PC-9 (cell line): Measurements from ENCODE around the gene SPRY4. TPM values are rescaled to one million over a fixed set of nuclear protein-coding genes. Genes with fewer than 3 reads are reported as not detected.

ENCODE experiments used
- BruUV-seq: library from RNA; stranded (reverse); fragments of 400-500 nt; replicated peaks from 2 replicates; lab custom pipeline; 2021; lab: Mats Ljungman, UMichigan
- CTCF ChIA-PET: fragments of 300-600 bp; sonication (Branson Sonifier 250); formaldehyde crosslinking; loops from one replicate; lab custom pipeline; 2022; ENCODE audit warnings: antibody characterized with exemption; lab: Charles Lee
- POLR2A ChIA-PET: fragments of 300-600 bp; sonication (Branson Sonifier 250); formaldehyde crosslinking; loops from one replicate; lab custom pipeline; 2022; ENCODE audit warnings: antibody characterized with exemption; ENCODE audit not compliant: unreplicated experiment; lab: Charles Lee
- DNase-seq, 2 experiments: peaks; one replicate each; pipeline versions ENCODE4 v3.0.0 to v3.0.0-alpha.2; 2015 to 2022; ENCODE audit warnings: mixed read lengths in 1 of 2
- H2AFZ ChIP-seq: fragments of 200-600 bp; sonication (generic); 2 replicates; pipeline ENCODE4 v1.8.1; 2017; ENCODE audit warnings: antibody characterized with exemption
- H3F3A ChIP-seq: fragments of 200-600 bp; sonication (generic); 2 replicates; pipeline ENCODE4 v1.8.1; 2017; ENCODE audit warnings: antibody characterized with exemption, mild to moderate bottlenecking, low read depth; ENCODE audit not compliant: insufficient read depth
- H3K27ac ChIP-seq: fragments of 200-600 bp; sonication (generic); 2 replicates; pipeline ENCODE4 v1.6.1; 2016; ENCODE audit warnings: mixed run types
- H3K27me3 ChIP-seq: fragments of 200-600 bp; sonication (generic); 2 replicates; pipeline ENCODE4 v1.6.1; 2016; ENCODE audit warnings: low read depth, mixed run types; ENCODE audit not compliant: insufficient read depth
- H3K36me3 ChIP-seq: fragments of 200-600 bp; sonication (generic); 2 replicates; pipeline ENCODE4 v1.6.1; 2016; ENCODE audit warnings: low read depth, mixed run types
- H3K4me1 ChIP-seq: fragments of 200-600 bp; sonication (generic); replicated peaks from 2 replicates; pipeline ENCODE4 v1.6.1; 2016; ENCODE audit warnings: mixed run types; ENCODE audit not compliant: insufficient read depth
- H3K4me2 ChIP-seq: fragments of 200-600 bp; sonication (generic); 2 replicates; pipeline ENCODE4 v1.6.1; 2017; ENCODE audit warnings: mixed run types
- H3K4me3 ChIP-seq: fragments of 200-600 bp; sonication (generic); 2 replicates; pipeline ENCODE4 v1.6.1; 2016; ENCODE audit warnings: mixed run types
- H3K79me2 ChIP-seq: fragments of 200-600 bp; sonication (generic); 2 replicates; pipeline ENCODE4 v1.6.1; 2017; ENCODE audit warnings: low read depth, mixed run types
- H3K9me2 ChIP-seq: fragments of 200-600 bp; sonication (generic); 2 replicates; pipeline ENCODE4 v1.8.1; 2017; ENCODE audit warnings: mild to moderate bottlenecking; ENCODE audit not compliant: insufficient read depth
- H3K9me3 ChIP-seq: fragments of 200-600 bp; sonication (generic); 2 replicates; pipeline ENCODE4 v1.8.1; 2016; ENCODE audit warnings: low read depth; ENCODE audit not compliant: insufficient read depth
- H4K20me1 ChIP-seq: fragments of 200-600 bp; sonication (generic); 2 replicates; pipeline ENCODE4 v1.8.1; 2017; ENCODE audit not compliant: insufficient read depth
- EZH2 ChIP-seq: fragments of 200-600 bp; sonication (generic); IDR thresholded peaks from 2 replicates; pipeline ENCODE4 v1.8.0; 2017; ENCODE audit warnings: antibody characterized with exemption, low read depth
- intact Hi-C: fragments of 100-400 bp; cut with micrococcal nuclease; formaldehyde crosslinking; loops from one replicate; pipeline ENCODE4 v1.10.0; 2022; ENCODE audit not compliant: unreplicated experiment
- total RNA-seq: library from RNA; stranded (reverse); gene quantifications from 2 replicates; pipeline ENCODE4 v1.2.3, GENCODE V29; 2021
- TF ChIP-seq, protein P1 (sequence below): fragments of 200-600 bp; sonication (generic); conservative IDR thresholded peaks from 2 replicates; pipeline ENCODE4 v1.6.1; 2017; ENCODE audit warnings: mixed run types, antibody characterized with exemption, mild to moderate bottlenecking, moderate library complexity

The SPRY4 gene
- total RNA-seq, 1 experiment from 2014 or later = 11.0 TPM

DNA sequence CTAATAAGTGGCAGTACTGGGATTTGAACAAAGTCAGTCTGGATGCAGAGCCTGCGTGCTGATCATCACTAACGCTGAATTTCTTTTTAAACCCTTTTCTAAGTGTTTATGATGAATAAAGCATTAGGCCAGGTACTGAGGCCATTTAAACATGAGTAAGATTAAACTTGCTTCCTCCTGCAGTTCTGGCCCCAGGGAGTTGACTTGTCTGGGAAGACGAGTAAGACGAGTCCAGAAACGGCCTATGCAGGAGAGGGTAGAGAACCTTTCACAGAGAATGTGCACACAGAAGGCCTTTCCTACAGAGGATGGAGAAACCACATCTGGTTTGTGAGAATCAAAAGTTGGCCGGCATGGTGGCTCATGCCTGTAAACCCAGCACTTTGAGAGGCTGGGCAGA lies 42.9 kb downstream of the SPRY4 start:
- no peak for TF ChIP-seq EZH2
- TF ChIP-seq, protein P1, sequence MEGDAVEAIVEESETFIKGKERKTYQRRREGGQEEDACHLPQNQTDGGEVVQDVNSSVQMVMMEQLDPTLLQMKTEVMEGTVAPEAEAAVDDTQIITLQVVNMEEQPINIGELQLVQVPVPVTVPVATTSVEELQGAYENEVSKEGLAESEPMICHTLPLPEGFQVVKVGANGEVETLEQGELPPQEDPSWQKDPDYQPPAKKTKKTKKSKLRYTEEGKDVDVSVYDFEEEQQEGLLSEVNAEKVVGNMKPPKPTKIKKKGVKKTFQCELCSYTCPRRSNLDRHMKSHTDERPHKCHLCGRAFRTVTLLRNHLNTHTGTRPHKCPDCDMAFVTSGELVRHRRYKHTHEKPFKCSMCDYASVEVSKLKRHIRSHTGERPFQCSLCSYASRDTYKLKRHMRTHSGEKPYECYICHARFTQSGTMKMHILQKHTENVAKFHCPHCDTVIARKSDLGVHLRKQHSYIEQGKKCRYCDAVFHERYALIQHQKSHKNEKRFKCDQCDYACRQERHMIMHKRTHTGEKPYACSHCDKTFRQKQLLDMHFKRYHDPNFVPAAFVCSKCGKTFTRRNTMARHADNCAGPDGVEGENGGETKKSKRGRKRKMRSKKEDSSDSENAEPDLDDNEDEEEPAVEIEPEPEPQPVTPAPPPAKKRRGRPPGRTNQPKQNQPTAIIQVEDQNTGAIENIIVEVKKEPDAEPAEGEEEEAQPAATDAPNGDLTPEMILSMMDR = no peak
- Histone ChIP-seq H3K4me2 (no peak overlapping the region), H3K4me1 (peaks cover 37% of the 10 kb centered on the region), H3F3A (peaks cover 6% of the 10 kb centered on the region; the same call in 1 of the 2 replicates), H2AFZ (no peak overlapping the region), H3K4me3 (no peak overlapping the region), H3K27me3 (no peaks in the 10 kb centered on the region), H3K9me2 (no peaks in the 10 kb centered on the region), H3K9me3 (no peaks in the 10 kb centered on the region), H3K36me3 (no peaks in the 10 kb centered on the region), H3K79me2 (no peaks in the 10 kb centered on the region), H3K27ac (no peak overlapping the region), H4K20me1 (no peaks in the 10 kb centered on the region)
- no TSS peak for BruUV-seq
- no peak for DNase-seq
- ChIA-PET POLR2A (interaction anchor here (0.5 to 0.7 kb wide), 2 partner anchors 38 to 121 kb away, joined by 4 to 18 read pairs; no protein-coding TSS in a partner anchor), CTCF (no interaction called here)
- intact Hi-C loops = no loop called here

DNA sequence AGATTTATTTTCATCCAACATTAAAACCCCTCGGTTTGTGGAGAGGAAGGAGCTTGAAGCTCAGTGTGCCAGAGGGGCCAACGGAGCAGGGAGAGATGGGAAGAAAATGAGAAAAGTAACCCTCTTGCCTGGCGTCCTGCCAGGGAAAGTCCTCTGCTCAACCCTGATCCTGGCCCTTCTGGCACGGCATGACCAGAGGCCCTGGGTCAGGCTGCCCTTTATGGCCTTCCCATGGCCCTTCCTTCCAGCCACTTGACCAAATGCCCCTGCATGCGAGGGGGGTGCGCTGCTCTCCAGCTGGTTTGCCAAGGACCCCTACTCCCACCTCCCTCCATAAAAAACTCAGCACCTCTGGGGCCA lies 43.8 kb downstream of the SPRY4 start:
- Histone ChIP-seq H2AFZ (no peak overlapping the region), H3F3A (peaks cover 6% of the 10 kb centered on the region; the same call in 1 of the 2 replicates), H3K27ac (no peak overlapping the region; the same call in 1 of the 2 replicates), H3K4me3 (no peak overlapping the region), H3K27me3 (no peaks in the 10 kb centered on the region), H3K4me2 (no peak overlapping the region), H3K79me2 (no peaks in the 10 kb centered on the region), H3K36me3 (no peaks in the 10 kb centered on the region), H3K4me1 (peaks cover 37% of the 10 kb centered on the region), H3K9me2 (no peaks in the 10 kb centered on the region), H3K9me3 (no peaks in the 10 kb centered on the region), H4K20me1 (no peaks in the 10 kb centered on the region)
- DNase-seq = no peak
- TF ChIP-seq EZH2 = no peak
- TF ChIP-seq, protein P1 = no peak
- POLR2A ChIA-PET = no interaction called here
- CTCF ChIA-PET = no interaction called here
- no TSS peak for BruUV-seq
- intact Hi-C loops = no loop called here

DNA sequence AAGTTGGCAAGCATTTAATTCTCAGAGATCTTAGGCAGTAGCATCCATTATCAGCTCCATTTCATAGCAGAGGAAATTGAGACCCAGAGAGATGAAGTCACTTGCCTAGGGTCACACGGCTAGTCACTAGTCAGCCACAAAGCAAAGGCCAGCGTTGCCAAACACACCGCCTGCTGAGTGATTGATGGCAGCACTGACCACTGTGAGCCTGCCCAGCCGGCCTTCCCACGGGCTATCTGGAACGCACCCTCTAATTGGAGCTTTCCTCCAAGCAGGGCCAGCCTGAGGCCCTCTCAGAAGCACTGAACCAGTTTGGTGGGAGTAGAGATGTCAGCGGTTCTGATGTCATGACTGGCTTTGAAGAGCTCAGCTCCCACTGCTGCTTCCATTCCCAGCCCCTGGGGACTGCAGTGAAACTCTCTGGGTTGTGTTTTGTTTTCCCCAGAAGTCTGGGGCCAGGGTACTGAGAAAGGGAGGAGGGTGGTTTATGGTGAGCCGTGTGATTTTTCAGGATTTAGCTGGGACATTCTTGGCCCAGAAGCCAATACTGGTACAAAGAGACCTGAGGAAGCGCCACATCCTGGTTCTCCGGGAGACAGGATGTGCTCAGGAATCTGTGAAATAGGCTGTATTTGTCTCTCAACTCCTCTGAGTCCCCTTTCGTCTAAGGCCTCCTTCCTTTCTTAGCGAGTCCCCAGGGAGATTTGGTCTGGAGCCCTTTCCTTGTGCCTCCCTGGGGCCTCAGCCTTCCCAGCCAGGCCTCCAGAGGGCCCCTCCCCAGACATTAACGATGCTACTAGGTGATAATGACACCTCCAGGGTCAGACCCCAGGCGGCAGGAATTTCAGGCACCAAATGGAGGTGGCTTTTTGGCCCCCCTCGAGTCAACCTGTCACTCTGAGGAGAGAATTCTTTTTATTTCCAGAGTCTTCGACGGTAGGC lies 44.5 kb downstream of the SPRY4 start:
- peak; percentile 34 to 96 for DNase-seq
- Histone ChIP-seq H3F3A (peaks cover 10% of the 10 kb centered on the region; the same call in 1 of the 2 replicates), H4K20me1 (no peaks in the 10 kb centered on the region), H3K9me2 (no peaks in the 10 kb centered on the region), H3K4me3 (no peak overlapping the region), H3K4me1 (peaks cover 43% of the 10 kb centered on the region), H3K9me3 (no peaks in the 10 kb centered on the region), H3K79me2 (no peaks in the 10 kb centered on the region), H3K4me2 (peak overlapping the region; percentile 31), H3K27me3 (no peaks in the 10 kb centered on the region), H2AFZ (peak overlapping the region; percentile 44; the same call in 1 of the 2 replicates), H3K36me3 (no peaks in the 10 kb centered on the region), H3K27ac (peak overlapping the region; percentile 61)
- no TSS peak for BruUV-seq
- POLR2A ChIA-PET = interaction anchor here (0.7 kb wide), 1 partner anchor 24 kb away, joined by 3 read pairs; no protein-coding TSS in a partner anchor
- no peak for TF ChIP-seq EZH2
- TF ChIP-seq, protein P1 = no peak
- CTCF ChIA-PET = interaction anchor here (0.6 kb wide), 1 partner anchor 578 kb away, joined by 5 read pairs; no protein-coding TSS in a partner anchor
- intact Hi-C loops = no loop called here
